HG02884 (cell line): ENCODE results near the gene FARS2.

Experiments
- ATAC-seq: cut with Tn5 transposase; IDR thresholded peaks from one replicate; pipeline ENCODE4 v1.9.1; 2021; ENCODE audit warnings: mild to moderate bottlenecking, moderate library complexity; ENCODE audit not compliant: unreplicated experiment

The FARS2 gene

GRCh38 chr6:5412663-5413062 lies 151.3 kb downstream of the FARS2 start:
- ATAC-seq, result no peak

- no peak for ATAC-seq
Observed at GRCh38 chr6:5416250-5416649, 154.9 kb downstream of the FARS2 start.

GRCh38 chr6:5422321-5422915 lies 161.1 kb downstream of the FARS2 start:
- ATAC-seq, result no peak

- ATAC-seq, result no peak
Observed at GRCh38 chr6:5423251-5423650, 161.9 kb downstream of the FARS2 start.

GRCh38 chr6:5424726-5425125 lies 163.4 kb downstream of the FARS2 start:
- ATAC-seq, result no peak

- ATAC-seq, result no peak
Observed at GRCh38 chr6:5425267-5425666, 164.0 kb downstream of the FARS2 start.

- no peak for ATAC-seq
Observed at GRCh38 chr6:5425797-5426196, 164.5 kb downstream of the FARS2 start.

- ATAC-seq, result no peak
Observed at GRCh38 chr6:5427586-5427985, 166.3 kb downstream of the FARS2 start.

- ATAC-seq, result no peak
Observed at GRCh38 chr6:5433324-5433723, 172.0 kb downstream of the FARS2 start.

- no peak for ATAC-seq
Observed at GRCh38 chr6:5435449-5435848, 174.1 kb downstream of the FARS2 start.

- ATAC-seq, result no peak
Observed at GRCh38 chr6:5438922-5439584, 177.7 kb downstream of the FARS2 start.

- ATAC-seq, result no peak
Observed at GRCh38 chr6:5439749-5440148, 178.4 kb downstream of the FARS2 start.

GRCh38 chr6:5442319-5442718 lies 181.0 kb downstream of the FARS2 start:
- no peak for ATAC-seq

- ATAC-seq, result no peak
Observed at GRCh38 chr6:5442916-5443315, 181.6 kb downstream of the FARS2 start.

- no peak for ATAC-seq
Observed at GRCh38 chr6:5443491-5443890, 182.2 kb downstream of the FARS2 start.

- no peak for ATAC-seq
Observed at GRCh38 chr6:5446362-5447075, 185.2 kb downstream of the FARS2 start.

- no peak for ATAC-seq
Observed at GRCh38 chr6:5447921-5448320, 186.6 kb downstream of the FARS2 start.

GRCh38 chr6:5450073-5450472 lies 188.8 kb downstream of the FARS2 start:
- no peak for ATAC-seq

GRCh38 chr6:5453546-5453945 lies 192.2 kb downstream of the FARS2 start:
- ATAC-seq, result no peak

- ATAC-seq, result no peak
Observed at GRCh38 chr6:5455142-5455541, 193.8 kb downstream of the FARS2 start.

- ATAC-seq, result no peak
Observed at GRCh38 chr6:5457041-5457440, 195.7 kb downstream of the FARS2 start.

GRCh38 chr6:5457983-5458683 lies 196.8 kb downstream of the FARS2 start:
- ATAC-seq, result no peak
